Activated naive CD4-positive, alpha-beta T cell (primary cell): ENCODE data around the gene IL17RA.

ENCODE experiments used
- DNase-seq, 4 experiments: peaks; one replicate each; lab custom pipeline; 2025; lab: John Stamatoyannopoulos, UW

The IL17RA gene

GRCh38 chr22:17083255-17083654 lies 1.5 kb upstream of the IL17RA start:
- DNase-seq, result no peak

- DNase-seq, result no peak
Observed at GRCh38 chr22:17083811-17084441, 874 bp upstream of the IL17RA start.

GRCh38 chr22:17085277-17086181 lies 729 bp downstream of the IL17RA start:
- peak in 1 of 4 experiments; percentile 33 for DNase-seq

- no peak for DNase-seq
Observed at GRCh38 chr22:17086296-17086695, 1.5 kb downstream of the IL17RA start.

GRCh38 chr22:17086788-17087497 lies 2.1 kb downstream of the IL17RA start:
- no peak for DNase-seq

GRCh38 chr22:17087498-17088131 lies 2.8 kb downstream of the IL17RA start:
- DNase-seq, result no peak

- DNase-seq, result no peak
Observed at GRCh38 chr22:17090550-17090949, 5.8 kb downstream of the IL17RA start.

- no peak for DNase-seq
Observed at GRCh38 chr22:17091851-17092250, 7.1 kb downstream of the IL17RA start.

GRCh38 chr22:17093081-17093480 lies 8.3 kb downstream of the IL17RA start:
- DNase-seq, result no peak

- DNase-seq, result no peak
Observed at GRCh38 chr22:17095538-17095937, 10.7 kb downstream of the IL17RA start.

GRCh38 chr22:17096071-17096470 lies 11.3 kb downstream of the IL17RA start:
- DNase-seq, result no peak

- no peak for DNase-seq
Observed at GRCh38 chr22:17097062-17097461, 12.3 kb downstream of the IL17RA start.

- DNase-seq, result no peak
Observed at GRCh38 chr22:17097701-17098100, 12.9 kb downstream of the IL17RA start.

- no peak for DNase-seq
Observed at GRCh38 chr22:17098379-17098819, 13.6 kb downstream of the IL17RA start.

- no peak for DNase-seq
Observed at GRCh38 chr22:17100621-17101020, 15.8 kb downstream of the IL17RA start.

- no peak for DNase-seq
Observed at GRCh38 chr22:17101475-17102296, 16.9 kb downstream of the IL17RA start.

GRCh38 chr22:17102297-17102667 lies 17.5 kb downstream of the IL17RA start:
- no peak for DNase-seq

GRCh38 chr22:17103351-17103750 lies 18.6 kb downstream of the IL17RA start:
- DNase-seq, result no peak

- DNase-seq, result no peak
Observed at GRCh38 chr22:17104336-17104935, 19.6 kb downstream of the IL17RA start.

- DNase-seq, result no peak
Observed at GRCh38 chr22:17105143-17106129, 20.6 kb downstream of the IL17RA start.
